Loucy (cell line): ENCODE data around the gene VWA5B2.

Experiments
- H2AFZ ChIP-seq: fragments of 200-600 bp; sonication (generic); 2 replicates; pipeline ENCODE4 v1.6.0; 2016; ENCODE audit warnings: antibody characterized with exemption, mild to moderate bottlenecking, low read length, moderate library complexity
- H3F3A ChIP-seq: fragments of 200-600 bp; 2 replicates; pipeline ENCODE4 v1.6.0; 2016; ENCODE audit warnings: antibody characterized with exemption, low read depth, mild to moderate bottlenecking
- H3K27me3 ChIP-seq: fragments of 200-600 bp; sonication (generic); 2 replicates; pipeline ENCODE4 v1.6.1; 2014; ENCODE audit warnings: low read length, mild to moderate bottlenecking; ENCODE audit not compliant: insufficient read depth, poor library complexity, severe bottlenecking
- H3K36me3 ChIP-seq: fragments of 200-600 bp; sonication (generic); 2 replicates; pipeline ENCODE4 v1.6.1; 2016; ENCODE audit warnings: low read length; ENCODE audit not compliant: insufficient read depth
- H3K4me1 ChIP-seq: fragments of 200-600 bp; sonication (generic); 2 replicates; pipeline ENCODE4 v1.5.1; 2014; ENCODE audit warnings: low read length, mild to moderate bottlenecking; ENCODE audit not compliant: insufficient read depth, poor library complexity, severe bottlenecking
- H3K4me2 ChIP-seq: fragments of 200-600 bp; sonication (generic); 2 replicates; pipeline ENCODE4 v1.6.0; 2014; ENCODE audit warnings: antibody characterized with exemption, low read length, low read depth, mild to moderate bottlenecking; ENCODE audit not compliant: poor library complexity, severe bottlenecking
- H3K4me3 ChIP-seq: fragments of 200-600 bp; sonication (generic); 2 replicates; pipeline ENCODE4 v1.5.1; 2014; ENCODE audit warnings: low read length, mild to moderate bottlenecking, mixed read lengths; ENCODE audit not compliant: poor library complexity, severe bottlenecking
- H3K79me2 ChIP-seq: fragments of 200-600 bp; sonication (generic); 2 replicates; pipeline ENCODE4 v1.6.1; 2014; ENCODE audit warnings: low read length; ENCODE audit not compliant: insufficient read depth
- H3K9ac ChIP-seq: fragments of 200-600 bp; sonication (generic); 2 replicates; pipeline ENCODE4 v1.6.0; 2014; ENCODE audit warnings: mild to moderate bottlenecking, low read depth, low read length, moderate library complexity; ENCODE audit not compliant: poor library complexity, severe bottlenecking
- H3K9me2 ChIP-seq: fragments of 200-600 bp; sonication (generic); replicated peaks from 2 replicates; pipeline ENCODE4 v1.6.1; 2016; ENCODE audit warnings: low read depth, low read length, mixed read lengths
- H3K9me3 ChIP-seq: fragments of 200-600 bp; sonication (generic); 2 replicates; pipeline ENCODE4 v1.6.1; 2014; ENCODE audit warnings: mild to moderate bottlenecking, antibody characterized with exemption, low read length, low read depth; ENCODE audit not compliant: insufficient read depth
- H4K20me1 ChIP-seq: fragments of 200-600 bp; sonication (generic); 2 replicates; pipeline ENCODE4 v1.6.0; 2014; ENCODE audit warnings: antibody characterized with exemption, low read length, mild to moderate bottlenecking; ENCODE audit not compliant: insufficient read depth, poor library complexity, severe bottlenecking
- EZH2phosphoT487 ChIP-seq: fragments of 200-600 bp; IDR thresholded peaks from 2 replicates; pipeline ENCODE4 v1.6.1; 2018; ENCODE audit warnings: antibody characterized with exemption, mild to moderate bottlenecking, moderate library complexity, borderline replicate concordance
- TF ChIP-seq, protein P1 (sequence below): fragments of 200-600 bp; sonication (generic); conservative IDR thresholded peaks from 2 replicates; pipeline ENCODE4 v1.5.1; 2014; ENCODE audit warnings: mild to moderate bottlenecking, antibody characterized with exemption, low read length

VWA5B2 gene

DNA sequence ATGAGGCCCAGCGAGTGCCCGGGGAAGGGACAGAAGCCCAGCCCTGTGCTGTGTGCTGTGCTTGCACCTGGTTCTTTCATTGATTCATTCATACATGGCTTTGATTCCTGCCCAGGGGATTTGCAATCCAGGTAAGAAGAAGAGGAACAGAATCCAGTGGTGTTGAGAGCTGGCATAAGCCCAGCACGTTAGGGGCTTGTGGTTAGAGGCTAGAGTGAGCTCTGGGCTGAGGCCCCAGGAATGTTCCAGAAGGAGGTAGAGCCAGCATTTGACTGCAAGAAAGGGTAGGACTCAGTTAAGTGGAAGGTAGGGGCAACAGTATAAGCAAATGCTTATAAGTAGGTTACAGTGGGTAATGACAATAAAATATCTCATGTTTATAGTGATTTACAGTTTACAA lies 2.3 kb downstream of the VWA5B2 start:
- Histone ChIP-seq H3K9ac (no peak overlapping the region), H3K79me2 (no peaks in the 10 kb centered on the region), H3K4me1 (no peaks in the 10 kb centered on the region), H3F3A (no peaks in the 10 kb centered on the region), H3K36me3 (no peaks in the 10 kb centered on the region), H3K4me3 (no peak overlapping the region), H3K9me3 (no peaks in the 10 kb centered on the region), H3K4me2 (no peak overlapping the region), H3K9me2 (no peaks in the 10 kb centered on the region), H4K20me1 (no peaks in the 10 kb centered on the region), H3K27me3 (no peaks in the 10 kb centered on the region), H2AFZ (no peak overlapping the region)
- TF ChIP-seq, protein P1, sequence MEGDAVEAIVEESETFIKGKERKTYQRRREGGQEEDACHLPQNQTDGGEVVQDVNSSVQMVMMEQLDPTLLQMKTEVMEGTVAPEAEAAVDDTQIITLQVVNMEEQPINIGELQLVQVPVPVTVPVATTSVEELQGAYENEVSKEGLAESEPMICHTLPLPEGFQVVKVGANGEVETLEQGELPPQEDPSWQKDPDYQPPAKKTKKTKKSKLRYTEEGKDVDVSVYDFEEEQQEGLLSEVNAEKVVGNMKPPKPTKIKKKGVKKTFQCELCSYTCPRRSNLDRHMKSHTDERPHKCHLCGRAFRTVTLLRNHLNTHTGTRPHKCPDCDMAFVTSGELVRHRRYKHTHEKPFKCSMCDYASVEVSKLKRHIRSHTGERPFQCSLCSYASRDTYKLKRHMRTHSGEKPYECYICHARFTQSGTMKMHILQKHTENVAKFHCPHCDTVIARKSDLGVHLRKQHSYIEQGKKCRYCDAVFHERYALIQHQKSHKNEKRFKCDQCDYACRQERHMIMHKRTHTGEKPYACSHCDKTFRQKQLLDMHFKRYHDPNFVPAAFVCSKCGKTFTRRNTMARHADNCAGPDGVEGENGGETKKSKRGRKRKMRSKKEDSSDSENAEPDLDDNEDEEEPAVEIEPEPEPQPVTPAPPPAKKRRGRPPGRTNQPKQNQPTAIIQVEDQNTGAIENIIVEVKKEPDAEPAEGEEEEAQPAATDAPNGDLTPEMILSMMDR: no peak
- TF ChIP-seq EZH2phosphoT487: no peak

DNA sequence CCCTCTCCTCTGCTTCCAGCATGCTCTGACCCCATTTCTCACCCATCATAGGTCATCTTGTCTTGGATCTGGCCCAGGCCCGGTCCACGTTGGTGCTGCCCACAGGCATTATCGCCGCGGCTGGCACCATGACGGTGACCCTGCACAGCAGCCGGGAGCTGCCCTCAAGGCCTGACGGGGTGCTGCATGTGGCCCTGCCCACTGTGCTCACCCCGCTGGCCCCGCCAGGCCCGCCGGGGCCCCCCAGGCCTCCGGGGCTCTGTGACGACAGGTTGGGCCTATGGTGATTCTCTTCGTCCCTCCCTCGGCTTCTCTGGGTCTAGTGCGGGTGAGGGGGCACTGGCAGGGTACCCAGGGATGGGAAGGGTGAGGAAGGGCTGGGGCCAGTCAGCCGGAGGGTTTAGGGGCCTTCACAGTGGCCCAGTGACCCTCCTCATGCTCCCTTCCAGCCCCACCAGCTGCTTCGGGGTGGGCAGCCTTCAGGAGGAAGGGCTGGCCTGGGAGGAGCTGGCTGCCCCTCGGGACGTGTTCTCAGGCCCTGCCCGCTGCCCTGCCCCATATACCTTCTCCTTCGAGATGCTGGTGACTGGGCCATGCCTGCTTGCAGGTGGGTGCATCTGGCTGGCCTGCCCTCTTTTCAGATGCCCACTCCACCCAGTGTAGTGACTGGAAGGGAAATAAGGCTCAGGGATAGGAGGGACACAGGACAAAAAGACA lies 3.9 kb downstream of the VWA5B2 start:
- Histone ChIP-seq H3K4me3 (no peak overlapping the region), H3K36me3 (no peaks in the 10 kb centered on the region), H3K4me1 (no peaks in the 10 kb centered on the region), H3F3A (no peaks in the 10 kb centered on the region), H3K4me2 (no peak overlapping the region), H3K27me3 (no peaks in the 10 kb centered on the region), H3K79me2 (no peaks in the 10 kb centered on the region), H3K9me3 (no peaks in the 10 kb centered on the region), H4K20me1 (no peaks in the 10 kb centered on the region), H3K9ac (no peak overlapping the region), H3K9me2 (no peaks in the 10 kb centered on the region), H2AFZ (no peak overlapping the region)
- no peak for TF ChIP-seq EZH2phosphoT487
- TF ChIP-seq, protein P1: no peak

DNA sequence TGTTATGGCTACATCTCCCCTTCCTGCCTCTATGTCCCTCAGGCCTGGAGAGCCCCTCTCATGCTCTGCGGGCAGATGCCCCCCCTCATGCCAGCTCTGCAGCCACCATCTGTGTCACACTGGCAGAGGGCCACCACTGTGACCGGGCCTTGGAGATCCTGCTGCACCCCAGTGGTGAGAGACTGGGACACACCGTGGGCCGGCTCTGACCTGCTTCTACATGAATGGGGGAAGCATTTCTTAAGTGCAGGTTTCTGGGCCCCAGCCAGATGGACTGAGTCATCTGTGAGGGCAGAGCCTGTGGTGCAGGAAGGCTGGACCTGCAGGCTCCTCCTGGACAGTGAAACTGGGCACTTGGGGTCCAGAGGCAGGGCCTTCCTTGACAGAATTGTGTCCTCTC lies 4.8 kb downstream of the VWA5B2 start:
- no peaks in the 10 kb centered on the region for H3K9me3 ChIP-seq
- H3K27me3 ChIP-seq: no peaks in the 10 kb centered on the region
- no peaks in the 10 kb centered on the region for H3K36me3 ChIP-seq
- TF ChIP-seq EZH2phosphoT487: no peak
- TF ChIP-seq, protein P1: no peak
- no peak overlapping the region for H3K4me2 ChIP-seq
- H3K4me1 ChIP-seq: no peaks in the 10 kb centered on the region
- H3F3A ChIP-seq: no peaks in the 10 kb centered on the region
- no peaks in the 10 kb centered on the region for H3K9me2 ChIP-seq
- no peaks in the 10 kb centered on the region for H3K79me2 ChIP-seq
- H3K4me3 ChIP-seq: no peak overlapping the region
- H3K9ac ChIP-seq: no peak overlapping the region
- H4K20me1 ChIP-seq: no peaks in the 10 kb centered on the region
- no peak overlapping the region for H2AFZ ChIP-seq
